Fibroblast of skin of abdomen (primary cell): ENCODE results near the gene RPN2.

Experiments used
- DNase-seq: peaks from one replicate; pipeline ENCODE4 v3.0.0-alpha.2; 2013

The RPN2 gene

DNA sequence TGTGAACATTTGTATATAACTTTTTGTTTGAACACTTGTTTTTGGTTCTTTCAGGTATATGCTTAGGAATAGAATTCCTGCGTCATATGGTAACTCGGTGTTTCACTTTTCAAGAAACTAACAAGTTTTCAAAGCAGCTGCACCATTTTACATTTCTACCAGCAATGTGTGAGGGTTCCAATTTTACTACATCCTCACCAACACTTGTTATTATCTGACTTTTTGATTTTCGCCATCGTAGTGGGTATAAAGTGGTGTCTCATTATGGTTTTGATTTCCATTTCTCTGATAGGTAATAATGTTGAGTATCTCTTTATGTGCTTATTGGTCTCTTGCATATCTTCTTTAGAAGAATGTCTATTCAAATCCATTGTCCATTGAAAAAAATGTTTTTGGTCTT, 39.8 kb downstream of the RPN2 start:
- no peak for DNase-seq

DNA sequence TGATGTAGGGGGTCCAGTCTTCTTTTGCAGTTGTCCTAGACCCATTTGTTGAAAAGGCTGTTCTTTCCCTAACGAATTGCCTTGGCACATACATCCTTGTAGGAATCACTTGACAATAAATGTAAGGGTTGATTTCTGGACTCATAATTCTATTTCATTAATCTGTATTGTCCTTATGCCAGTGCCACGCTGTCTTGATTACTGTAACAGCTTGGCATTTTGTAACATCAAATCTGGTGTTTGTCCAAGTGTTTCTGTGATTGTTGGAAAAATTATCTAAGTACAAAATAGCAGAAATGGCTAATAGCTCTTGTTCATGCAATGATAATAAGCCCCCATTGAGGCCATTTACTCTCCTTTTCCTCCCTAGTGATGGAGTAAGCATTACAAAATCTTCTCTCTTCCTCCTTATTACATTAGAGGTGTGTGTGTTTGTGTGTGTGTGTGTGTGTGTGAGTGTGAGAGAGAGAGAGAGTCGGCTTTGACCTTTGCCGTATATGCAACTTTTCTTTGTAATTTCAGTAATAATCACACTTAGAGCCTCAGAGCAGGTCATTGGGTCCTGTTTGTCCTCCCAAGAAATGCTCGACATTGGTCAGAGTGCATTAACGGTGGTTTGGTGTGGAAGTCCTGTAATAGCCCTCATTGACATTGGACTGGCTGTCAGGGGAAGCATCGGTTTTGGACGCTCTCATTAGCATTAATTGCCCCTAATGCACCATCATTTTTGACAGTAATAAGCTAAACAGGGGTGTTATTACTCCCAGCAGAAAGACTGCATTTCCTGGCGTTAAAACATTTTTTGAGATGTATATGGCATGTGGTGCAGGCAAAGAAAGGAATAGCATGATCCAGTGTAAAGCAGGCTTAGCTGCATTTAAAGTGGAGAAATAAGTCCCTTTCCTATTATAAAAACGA, 40.9 kb downstream of the RPN2 start:
- no peak for DNase-seq

DNA sequence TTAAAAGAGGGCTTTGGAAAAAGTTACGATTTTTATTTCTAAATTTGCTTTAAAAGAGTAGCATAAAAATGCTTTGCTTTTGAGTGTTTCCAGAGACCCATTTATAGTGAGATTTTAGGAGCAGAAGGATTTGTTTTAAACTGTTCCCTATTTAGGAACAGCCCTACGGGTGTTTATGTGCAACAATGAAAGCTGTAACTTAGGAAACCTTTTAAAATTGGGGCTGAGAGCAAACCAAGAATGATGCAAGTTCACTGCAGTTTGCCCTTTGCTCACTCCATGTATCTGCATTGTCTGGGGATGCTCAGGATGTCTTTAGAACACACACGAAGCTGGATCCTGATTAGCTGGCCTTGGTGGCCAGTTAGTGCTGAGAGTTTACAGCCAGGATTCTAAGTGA, 41.6 kb downstream of the RPN2 start:
- DNase-seq = no peak

DNA sequence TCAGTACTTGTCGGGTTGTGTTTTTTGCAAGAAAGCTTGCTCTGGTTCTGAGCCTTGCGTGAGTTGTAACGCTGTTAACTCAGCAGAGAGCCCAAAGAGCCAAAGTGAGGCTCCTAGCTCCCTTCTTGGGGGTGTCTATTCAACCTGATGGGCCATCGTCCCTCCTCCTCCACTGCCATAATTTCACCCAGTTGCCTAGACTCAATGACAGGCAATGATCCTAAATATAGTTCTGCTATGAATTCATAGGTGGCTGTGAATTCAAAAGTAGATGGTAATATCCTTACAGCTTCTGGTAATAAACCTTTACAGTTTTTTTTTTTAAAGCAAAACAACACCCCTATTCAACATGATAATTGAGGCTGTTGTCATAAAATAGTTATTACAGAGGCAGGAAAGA, 43.0 kb downstream of the RPN2 start:
- no peak for DNase-seq

DNA sequence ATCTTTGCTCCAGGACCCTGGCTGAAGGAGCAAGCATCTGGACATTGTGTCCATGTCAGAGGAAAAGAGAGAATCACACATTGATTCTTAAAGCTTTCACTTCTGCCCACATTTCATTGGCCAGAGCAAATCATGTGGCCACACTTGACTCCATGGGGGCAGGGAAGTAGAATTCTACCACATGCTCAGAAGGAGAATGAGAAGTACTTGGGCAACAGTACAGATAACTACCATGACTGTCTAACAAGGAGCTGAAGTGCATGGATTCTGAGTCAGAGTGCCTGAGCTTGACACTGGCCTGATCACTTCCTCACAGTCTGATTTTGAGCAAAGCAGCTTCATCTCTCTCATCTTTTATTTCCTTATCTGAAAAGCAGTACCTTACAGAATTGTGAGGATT, 43.9 kb downstream of the RPN2 start:
- peak; percentile 85 for DNase-seq

DNA sequence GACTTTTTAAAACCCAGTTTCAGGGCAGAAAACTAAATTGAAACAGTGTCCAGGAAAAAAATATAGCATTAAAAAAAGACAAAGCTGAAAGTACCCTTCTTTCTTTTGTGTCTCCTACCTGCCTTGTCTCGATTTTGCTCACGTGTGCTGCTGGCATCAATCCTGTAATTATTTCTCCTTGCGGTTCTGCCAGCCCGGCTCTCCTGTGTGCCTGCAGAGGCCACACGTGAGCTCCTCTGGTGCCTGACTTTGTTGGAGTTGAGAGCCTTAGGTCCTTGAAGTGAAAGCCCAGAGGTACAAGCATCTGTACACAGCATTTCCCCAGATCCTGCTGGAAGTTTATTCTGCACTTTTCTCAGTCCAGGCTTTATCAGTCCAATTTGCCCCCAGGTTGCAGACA, 46.0 kb downstream of the RPN2 start:
- DNase-seq = no peak

DNA sequence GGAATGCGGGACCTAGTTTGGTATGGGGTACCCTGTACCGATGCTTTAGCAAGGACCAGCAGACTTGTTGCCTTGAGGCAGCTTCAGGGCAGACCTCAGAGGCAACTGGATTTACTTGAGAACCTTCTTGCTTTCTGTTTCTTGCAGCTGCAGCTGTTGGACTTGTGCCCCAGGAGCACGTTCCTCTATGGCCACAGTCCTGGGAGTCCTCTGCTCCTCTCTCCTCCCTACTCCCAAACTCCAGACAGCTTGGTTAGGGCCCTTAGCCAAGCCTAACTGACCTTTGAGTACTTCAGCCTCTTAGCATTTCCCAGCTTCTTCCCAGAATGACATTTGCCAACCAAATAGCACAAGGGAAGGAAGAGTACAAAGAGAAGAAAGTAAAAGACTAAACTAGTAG, 47.8 kb downstream of the RPN2 start:
- DNase-seq = no peak

DNA sequence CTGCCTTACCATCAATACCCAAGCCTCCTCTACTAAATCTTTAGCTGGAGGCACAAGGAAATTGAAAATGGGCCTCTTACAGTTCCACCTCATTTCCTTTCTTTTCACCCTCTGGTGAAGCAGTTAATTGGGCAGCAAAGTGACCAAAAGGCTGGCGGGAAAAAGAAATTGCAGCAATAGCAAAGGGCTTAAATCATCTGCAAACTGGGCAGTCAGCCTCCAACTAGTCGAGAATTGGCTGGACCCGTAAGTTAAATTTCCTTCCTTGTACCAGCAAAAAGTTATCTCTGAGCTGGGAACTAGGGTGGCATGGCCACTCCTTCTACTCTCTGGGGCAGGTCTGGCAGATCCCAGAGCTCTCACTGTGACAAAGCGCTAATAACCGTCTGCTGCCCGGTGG, 49.0 kb downstream of the RPN2 start:
- DNase-seq = no peak

DNA sequence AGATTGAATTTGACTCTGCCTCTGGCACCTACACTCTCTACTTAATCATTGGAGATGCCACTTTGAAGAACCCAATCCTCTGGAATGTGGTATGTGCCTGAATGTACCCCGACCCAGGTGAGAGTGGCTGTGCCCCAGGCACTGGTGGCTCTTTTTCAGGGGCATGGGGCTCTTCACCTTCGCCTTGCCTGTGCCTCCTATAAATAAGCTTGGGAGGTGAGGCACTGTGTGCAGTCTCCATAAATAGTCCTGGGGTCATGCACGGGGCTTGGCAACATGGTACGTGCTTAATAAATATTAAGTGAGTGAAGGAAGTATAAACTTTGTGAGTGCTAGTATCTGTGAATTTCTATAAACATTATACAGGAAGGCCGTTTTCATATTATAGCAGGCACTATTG, 49.5 kb downstream of the RPN2 start:
- DNase-seq = no peak

DNA sequence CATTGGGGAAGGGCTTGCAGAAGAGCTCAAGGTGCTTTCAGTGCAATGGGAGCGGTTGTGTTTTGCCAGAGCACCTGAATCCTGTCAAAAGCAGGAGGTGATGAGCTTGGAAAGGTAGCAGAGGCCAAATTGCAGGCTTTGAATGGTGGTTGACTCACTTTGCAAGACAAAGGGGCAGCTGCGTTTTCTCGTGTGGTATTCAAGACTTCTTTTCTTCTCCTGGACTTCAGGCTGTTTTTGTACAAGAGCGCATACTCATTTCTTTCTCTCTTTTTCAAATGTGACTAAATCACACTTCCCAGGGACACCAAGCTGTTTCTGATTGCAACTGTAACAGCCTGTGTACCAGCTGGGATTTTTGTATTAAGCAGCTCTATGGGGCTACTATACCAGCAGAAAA, 50.2 kb downstream of the RPN2 start:
- no peak for DNase-seq

DNA sequence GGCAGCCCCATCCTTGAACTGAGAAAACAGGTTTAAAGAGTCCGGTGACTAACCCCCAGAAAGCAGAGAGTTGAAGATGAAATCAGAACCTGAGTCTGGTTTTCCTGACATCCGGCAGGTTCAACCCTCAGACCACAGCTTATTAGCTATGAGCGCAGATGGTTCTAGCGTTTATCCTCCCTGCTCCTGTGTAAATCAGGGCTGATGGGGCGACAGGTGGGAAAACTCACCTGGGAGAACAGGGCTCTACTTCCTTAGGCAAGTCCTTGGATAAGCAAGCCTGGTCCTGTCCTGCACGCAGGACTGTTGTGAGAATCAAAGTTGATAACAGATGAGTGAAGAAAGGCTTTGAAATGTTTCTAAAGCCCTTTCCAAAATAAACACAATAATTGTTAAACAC, 51.1 kb downstream of the RPN2 start:
- no peak for DNase-seq

DNA sequence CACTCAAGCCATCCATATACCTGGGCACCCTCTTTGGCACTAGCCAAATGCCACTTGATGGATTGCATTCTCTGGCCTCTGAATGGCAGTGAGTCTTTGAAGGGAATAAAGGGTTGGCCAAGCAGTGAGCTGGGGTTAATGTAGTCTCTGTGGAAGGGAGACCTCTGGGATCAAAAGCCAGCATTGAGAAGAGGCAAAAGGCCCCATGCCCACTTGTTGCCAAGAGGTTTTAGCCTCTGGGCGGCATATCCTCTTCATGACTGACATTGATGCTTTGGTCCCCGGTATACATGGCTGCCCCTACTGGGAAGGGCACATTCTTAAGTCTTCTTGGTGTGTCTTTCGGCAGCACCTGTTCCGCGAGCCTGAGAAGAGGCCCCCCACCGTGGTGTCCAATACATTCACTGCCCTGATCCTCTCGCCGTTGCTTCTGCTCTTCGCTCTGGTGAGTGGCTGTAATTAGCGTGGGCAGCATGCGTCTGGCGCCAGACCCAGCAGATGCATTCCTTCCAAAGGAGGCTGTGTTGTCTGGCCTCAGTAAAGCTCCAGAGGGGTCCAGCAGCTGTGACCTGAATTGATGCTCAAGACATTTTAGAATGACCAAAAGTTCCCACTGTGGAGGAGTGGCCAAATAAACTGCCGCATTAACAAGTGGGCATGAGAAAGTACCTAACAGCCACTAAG, 53.0 kb downstream of the RPN2 start:
- DNase-seq = no peak

DNA sequence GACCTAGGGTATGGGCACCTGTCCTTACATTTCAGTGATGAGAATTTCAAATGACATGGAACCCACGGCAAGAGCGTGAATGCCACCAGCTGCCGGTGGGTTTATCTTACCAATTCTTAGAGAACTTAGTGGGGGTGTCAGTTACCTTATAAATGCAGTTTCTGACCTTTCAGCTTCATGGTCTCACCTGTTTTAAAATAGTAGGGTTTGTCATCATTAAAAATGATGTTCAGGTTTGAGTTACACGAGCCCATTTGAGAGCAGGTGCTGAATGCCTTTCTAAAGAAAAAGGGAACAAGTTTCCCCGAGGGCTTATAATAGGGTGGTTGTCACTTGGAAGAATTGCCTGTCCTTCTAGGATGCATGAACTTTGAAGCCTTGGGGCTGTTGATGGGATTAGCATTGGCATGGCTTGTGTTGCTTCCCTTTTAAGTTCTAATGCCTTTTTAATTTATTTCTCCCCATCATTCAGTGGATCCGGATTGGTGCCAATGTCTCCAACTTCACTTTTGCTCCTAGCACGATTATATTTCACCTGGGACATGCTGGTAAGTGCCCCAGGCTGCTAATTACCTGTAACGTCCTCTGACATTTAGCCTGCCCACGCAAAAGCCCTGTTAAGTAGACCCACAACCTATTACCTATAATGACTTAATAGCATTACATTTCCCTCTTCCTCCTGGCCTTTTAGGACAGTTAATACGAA, 54.6 kb downstream of the RPN2 start:
- DNase-seq = no peak

DNA sequence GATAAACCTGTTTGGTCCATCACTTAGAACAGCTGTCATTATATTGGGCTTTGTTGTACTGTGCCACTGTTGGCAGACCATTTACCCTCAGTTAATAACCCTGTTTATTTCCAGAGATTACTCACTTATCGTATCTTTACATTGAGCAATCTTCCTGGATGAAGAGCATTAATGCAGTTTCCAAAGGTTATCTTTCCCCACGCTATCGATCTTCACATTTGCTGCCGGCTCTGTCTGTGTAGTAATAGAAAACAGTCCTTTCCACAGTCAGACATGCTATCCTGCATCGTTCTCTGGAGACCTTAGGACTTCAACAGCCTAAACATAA, 55.1 kb downstream of the RPN2 start:
- DNase-seq = no peak

DNA sequence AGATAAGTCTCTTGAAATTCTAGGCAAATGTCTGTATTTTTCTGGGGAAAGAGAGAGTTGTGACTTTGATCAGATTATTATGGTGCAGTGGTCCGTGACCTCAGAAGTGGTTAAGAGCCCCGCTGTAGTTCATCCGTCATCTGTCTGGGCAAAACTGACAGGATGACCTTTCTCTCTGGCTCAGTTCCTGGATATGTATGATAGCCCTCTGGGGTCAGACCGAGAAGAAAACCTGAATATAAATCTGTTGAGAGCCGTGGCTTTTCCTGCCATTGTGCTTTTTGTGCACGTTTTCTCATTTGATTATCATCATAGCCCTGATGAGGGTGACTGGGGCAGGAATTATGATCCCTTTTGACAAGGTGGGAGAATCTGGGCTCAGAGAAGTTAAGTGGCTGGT, 55.9 kb downstream of the RPN2 start:
- DNase-seq = no peak

DNA sequence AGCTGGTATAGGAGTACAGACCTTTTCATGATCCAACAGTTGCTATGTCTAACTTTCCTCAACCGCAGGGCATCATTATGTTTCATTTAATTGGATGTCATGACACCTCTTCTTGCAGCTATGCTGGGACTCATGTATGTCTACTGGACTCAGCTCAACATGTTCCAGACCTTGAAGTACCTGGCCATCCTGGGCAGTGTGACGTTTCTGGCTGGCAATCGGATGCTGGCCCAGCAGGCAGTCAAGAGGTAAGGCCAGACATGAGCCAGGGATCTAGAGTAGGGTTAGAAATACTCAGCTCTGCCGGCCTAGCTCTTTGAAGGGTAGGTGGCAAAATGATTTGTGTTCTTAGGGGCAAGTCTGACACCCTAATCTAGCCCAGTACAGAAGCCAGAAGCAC, 57.3 kb downstream of the RPN2 start:
- no peak for DNase-seq

DNA sequence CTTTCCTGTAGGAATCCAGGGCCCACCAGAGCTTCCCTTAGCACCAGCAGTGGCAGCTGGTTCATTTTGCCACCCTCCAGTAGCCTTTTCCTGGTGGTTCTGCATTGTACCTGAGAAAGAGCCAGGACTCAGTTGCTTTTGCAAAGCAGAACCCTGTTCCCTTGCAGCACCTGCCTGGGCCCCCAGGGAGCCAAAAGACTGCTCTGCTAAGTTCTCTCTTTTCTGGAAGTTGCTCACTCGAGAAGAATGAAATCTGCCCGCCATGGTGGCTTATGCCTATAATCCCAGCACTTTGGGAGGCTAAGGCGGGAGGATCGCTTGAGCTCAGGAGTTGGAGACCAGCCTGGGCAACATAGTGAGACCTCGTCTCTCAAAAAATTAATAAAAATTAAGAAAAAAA, 58.5 kb downstream of the RPN2 start:
- DNase-seq = no peak

DNA sequence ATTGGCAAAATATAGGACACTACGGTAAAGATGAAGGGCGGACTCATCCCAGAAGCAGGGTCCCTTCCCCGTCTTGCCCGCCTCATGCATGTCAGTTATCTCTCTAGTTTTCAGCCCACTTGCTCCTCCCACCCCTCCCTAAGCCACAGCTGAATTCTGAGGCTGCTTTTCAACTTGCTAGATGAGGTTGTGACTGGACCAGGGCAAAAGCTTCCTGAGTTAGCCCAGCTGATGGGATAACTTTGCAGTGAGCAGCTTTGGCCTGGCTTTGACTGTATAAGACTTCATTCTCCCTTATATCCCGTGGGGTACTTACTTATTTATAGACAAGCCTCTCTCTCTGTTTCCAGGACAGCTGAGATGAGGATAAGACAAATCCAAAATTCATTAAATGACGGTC, 59.3 kb downstream of the RPN2 start:
- DNase-seq = no peak

DNA sequence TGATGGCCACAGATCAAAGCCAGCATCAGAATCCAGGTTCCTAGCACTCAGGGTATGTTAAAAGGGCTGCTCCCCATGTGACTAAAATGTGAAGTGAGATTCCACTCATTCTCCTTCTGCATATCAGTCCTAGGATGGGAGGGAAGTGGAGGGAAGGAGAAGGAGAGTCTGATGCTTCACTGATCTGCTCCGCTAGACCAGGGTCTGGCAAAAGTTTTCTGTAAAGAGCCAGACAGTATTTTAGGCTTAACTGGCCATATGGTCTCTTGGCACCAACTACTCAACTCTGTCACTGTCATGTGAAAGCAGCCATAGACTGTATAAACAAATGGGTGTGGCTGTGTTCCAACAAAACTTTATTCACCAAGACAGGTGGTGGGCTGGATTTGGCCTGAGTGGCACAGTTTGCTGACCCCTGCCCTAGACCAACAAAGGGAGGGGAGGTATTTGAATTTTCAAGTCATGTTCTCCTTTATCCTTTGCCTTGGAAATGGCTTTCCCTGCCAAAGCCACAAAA, 59.9 kb downstream of the RPN2 start:
- no peak for DNase-seq

DNA sequence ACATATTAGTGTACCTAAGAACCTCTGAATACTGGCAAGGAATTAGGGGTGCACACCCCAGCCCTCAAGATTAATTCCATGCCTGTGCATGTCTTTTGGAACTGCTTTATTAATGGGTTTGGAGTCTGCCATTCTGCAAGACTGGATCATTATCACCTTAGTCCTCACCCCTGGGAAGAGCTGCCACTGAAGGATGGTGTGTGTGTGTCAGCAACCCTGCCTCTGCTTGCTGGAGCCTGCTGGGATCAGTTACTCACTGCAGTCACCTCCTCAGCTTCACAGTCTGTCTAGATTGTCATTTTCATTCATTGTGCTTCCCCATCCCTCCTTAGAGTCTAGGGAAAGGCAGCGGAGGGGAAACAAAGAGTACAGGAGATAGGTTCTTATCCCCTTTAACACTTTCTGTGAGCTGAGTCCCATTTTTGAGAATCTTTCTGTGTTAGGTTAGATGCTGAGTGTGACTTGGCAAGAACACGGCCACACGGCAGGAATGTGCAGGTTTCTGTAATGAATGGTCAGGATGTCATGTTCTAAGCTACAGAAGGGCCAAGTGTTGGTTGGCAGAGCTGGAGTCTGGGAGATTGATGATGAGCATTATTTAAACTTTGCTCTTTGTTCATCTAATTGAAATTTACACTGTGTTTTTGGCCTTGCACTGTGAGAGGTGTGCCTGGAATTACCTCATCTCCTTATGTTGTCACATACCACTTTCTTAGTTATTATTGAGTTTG, 61.4 kb downstream of the RPN2 start:
- DNase-seq = no peak

DNA sequence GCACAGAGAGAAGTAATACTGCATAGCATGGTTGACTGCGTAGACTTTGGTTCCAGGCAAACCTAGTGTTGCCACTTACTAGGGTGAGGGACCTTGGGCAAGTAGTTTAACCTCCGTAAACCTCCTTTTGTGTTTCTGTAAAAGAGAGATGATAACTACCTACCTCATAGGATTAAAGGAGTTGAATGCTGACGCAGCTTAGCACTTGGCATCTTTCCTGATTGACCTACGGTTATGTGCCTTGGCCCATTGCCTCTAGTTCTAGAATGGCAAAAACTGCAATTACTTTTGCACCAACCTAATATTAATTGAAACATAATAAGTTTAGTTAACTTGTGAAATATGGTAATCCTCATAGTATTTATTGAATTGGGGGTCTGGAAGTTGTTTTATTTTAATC, 63.4 kb downstream of the RPN2 start:
- DNase-seq = no peak

DNA sequence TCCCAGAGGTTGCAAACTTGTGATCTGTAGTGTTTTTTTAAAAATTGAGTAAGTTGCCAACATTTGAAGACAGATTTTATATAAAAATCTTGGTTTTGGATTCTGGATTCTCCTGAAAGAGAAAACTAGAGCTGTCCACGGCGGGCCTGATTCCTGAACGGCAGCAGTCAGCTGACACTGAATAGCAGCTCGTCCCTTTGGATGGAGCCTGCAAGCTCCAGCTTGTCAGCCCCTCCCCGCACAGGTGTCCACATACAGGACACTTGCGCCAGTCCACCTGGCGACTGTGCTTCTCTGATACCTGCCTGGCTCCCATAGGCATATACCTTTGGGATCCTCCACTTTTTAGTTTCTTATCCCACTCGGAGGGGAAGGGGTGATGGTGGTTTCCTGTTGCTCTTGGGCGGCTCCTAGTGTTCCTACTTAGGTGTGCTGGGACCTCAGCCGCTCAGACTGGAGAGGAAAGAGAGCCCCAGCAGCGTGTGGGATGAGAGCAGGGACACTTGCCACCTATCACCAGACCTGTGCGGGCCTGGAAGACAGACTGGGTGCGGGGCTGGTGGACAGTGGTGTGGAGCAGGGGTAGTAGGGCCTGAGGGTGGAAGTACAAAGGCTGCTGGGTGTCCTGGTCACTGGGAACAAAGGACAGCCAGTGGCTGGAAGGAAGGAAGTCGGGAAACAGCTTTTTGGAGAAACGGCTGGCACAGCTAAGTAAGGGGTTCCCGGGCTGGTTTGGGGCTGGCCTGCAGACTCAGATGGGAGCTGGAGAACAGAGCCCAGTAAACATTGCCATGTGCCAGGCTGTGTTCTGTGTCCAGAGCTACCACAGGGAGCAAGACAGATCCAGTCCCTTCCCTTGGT, 64.2 kb downstream of the RPN2 start:
- DNase-seq = no peak
